Activated naive CD4-positive, alpha-beta T cell treated with anti-CD3 and anti-CD28 coated beads for 36 hours (primary cell): ENCODE results near the gene FAM50B. TPM values are rescaled to one million over a fixed set of nuclear protein-coding genes. Genes with fewer than 3 reads are reported as not detected.

Experiments used
- CTCF ChIA-PET: fragments of 350-600 bp; sonication (Branson Sonifier 250); formaldehyde crosslinking; loops from one replicate; lab custom pipeline; 2021; ENCODE audit warnings: antibody characterized with exemption; lab: Charles Lee
- DNase-seq: peaks from one replicate; pipeline ENCODE4 v3.0.0-alpha.2; 2020
- H3K27ac Mint-ChIP-seq: one replicate; pipeline ENCODE4 v1.8.0; 2021; ENCODE audit warnings: mild to moderate bottlenecking, mixed read lengths
- H3K27me3 Mint-ChIP-seq: one replicate; pipeline ENCODE4 v1.8.0; 2021; ENCODE audit warnings: low read depth, mixed read lengths
- H3K36me3 Mint-ChIP-seq: one replicate; pipeline ENCODE4 v1.8.0; 2021; ENCODE audit warnings: low read depth, mixed read lengths
- H3K4me1 Mint-ChIP-seq: one replicate; pipeline ENCODE4 v1.8.0; 2021; ENCODE audit warnings: low read depth, mixed read lengths
- H3K4me3 Mint-ChIP-seq: one replicate; pipeline ENCODE4 v1.8.0; 2021; ENCODE audit warnings: mild to moderate bottlenecking, moderate library complexity, mixed read lengths
- H3K9me3 Mint-ChIP-seq: one replicate; pipeline ENCODE4 v1.8.0; 2021; ENCODE audit warnings: mixed read lengths
- intact Hi-C: fragments of 100-400 bp; cut with micrococcal nuclease; formaldehyde crosslinking; loops from one replicate; pipeline ENCODE4 v1.15.1; 2023
- total RNA-seq, 2 experiments: library from RNA; stranded (reverse); gene quantifications; one replicate each; pipeline ENCODE4 v1.2.3, GENCODE V29; 2021

The FAM50B gene
- total RNA-seq, 2 experiments from 2014 or later: 4.4 to 5.1 TPM

DNA sequence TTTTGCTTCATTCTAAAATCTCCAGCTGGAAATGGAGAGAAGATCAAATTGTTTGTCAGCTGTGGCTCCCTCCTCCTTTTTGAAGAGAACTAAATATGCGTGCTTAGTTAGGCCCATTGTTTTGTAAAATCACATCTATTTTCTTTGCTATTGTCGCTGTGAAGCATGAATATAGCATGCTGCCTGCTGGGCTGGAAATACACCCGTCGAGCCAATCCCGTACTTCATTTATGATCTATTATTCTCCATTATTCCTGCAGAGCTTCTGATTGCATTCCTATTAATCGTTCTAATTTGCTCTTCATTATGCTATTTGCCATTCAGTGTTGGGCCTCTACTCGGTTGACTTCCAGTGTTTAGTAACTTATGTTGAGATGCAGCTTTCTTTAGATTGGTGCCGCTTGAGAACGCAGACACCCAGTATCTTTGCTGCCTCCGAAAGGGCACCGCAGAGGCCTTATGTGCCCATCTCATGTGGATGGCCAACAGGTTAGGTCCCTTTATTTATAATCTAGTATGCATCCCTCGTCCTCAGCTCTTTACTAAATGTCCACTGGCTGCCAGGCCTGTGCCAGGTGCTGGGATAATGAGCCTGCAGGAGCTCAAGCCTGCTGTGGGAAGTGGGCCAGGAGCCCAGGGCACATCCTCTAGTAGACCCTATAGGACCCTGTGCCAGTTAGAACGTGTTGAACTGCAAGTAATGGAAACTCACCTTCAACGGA lies 45.6 kb downstream of the FAM50B start:
- CTCF ChIA-PET: interaction anchor here (0.7 to 1.5 kb wide), 2 partner anchors 42 to 96 kb away, joined by 3 to 4 read pairs; no protein-coding TSS in a partner anchor
- intact Hi-C loops: no loop called here
- no peaks in the 10 kb centered on the region for H3K9me3 Mint-ChIP-seq
- no peak overlapping the region for H3K4me3 Mint-ChIP-seq
- no peak for DNase-seq
- H3K4me1 Mint-ChIP-seq: no peaks in the 10 kb centered on the region
- no peaks in the 10 kb centered on the region for H3K27me3 Mint-ChIP-seq
- no peak overlapping the region for H3K27ac Mint-ChIP-seq
- no peaks in the 10 kb centered on the region for H3K36me3 Mint-ChIP-seq

DNA sequence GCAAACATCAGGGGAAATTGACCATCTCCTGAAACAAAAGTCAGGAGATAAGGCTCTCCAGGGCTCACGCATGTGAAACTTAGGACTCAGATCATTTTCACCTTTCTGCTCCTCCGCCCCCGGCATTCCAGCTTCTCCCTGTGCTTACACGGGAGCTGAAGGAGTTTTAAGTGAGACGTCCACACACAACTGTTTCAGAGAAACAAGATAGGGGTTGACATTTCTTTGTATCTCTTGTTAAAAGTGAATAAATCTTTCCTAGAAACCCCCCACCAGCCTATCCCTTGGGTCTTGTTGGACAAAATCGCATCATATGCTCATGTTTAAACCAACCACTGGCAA lies 46.1 kb downstream of the FAM50B start:
- Mint-ChIP-seq H3K27me3 (no peaks in the 10 kb centered on the region), H3K9me3 (no peaks in the 10 kb centered on the region), H3K4me3 (no peak overlapping the region), H3K36me3 (no peaks in the 10 kb centered on the region), H3K27ac (no peak overlapping the region), H3K4me1 (no peaks in the 10 kb centered on the region)
- no peak for DNase-seq
- CTCF ChIA-PET: interaction anchor here (1.5 kb wide), 1 partner anchor 96 kb away, joined by 4 read pairs; no protein-coding TSS in a partner anchor
- intact Hi-C loops: no loop called here

GRCh38 chr6:3895805-3896204 lies 46.6 kb downstream of the FAM50B start:
- intact Hi-C loops: no loop called here
- Mint-ChIP-seq H3K27me3 (peaks cover under 1% of the 10 kb centered on the region), H3K36me3 (no peaks in the 10 kb centered on the region), H3K9me3 (no peaks in the 10 kb centered on the region), H3K4me1 (no peaks in the 10 kb centered on the region), H3K4me3 (no peak overlapping the region), H3K27ac (no peak overlapping the region)
- CTCF ChIA-PET: interaction anchor here (1.5 kb wide), 1 partner anchor 95 kb away, joined by 4 read pairs; no protein-coding TSS in a partner anchor
- no peak for DNase-seq

DNA sequence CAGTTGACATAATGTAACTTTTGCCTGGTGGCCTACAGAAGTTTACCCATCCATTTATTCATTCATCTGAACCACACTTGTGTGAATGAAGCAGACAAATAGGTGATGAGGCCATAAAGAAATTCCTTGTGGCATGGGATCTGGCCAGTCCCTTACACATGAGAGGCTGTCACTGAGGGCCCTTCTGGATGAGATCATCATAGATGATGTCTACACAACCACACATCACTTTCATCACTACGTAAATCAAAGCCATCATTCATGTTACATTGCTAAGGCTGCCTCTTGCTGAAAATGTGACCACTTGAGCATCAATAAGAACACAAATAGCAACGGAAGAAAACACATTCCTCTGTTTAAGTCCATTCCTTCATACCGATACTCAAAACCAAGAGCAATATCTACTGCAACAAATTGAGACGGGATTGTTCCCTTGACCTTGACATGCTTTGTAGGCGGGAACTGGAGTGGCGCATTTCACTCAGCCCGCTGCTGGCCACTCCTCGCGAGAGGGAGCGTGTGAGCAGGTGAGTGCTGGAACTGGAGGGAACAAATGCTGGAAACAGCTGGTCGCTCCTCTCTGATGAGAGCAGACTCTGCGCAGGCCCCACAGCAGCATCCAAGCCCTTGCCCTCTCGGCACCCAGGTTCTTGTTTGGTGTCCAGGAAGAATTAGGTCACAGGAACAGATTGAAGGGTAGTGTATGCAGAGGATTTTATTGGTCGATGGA lies 49.3 kb downstream of the FAM50B start:
- CTCF ChIA-PET: no interaction called here
- DNase-seq: no peak
- Mint-ChIP-seq H3K9me3 (no peaks in the 10 kb centered on the region), H3K36me3 (no peaks in the 10 kb centered on the region), H3K27ac (no peak overlapping the region), H3K4me1 (no peaks in the 10 kb centered on the region), H3K27me3 (peaks cover 3% of the 10 kb centered on the region), H3K4me3 (no peak overlapping the region)
- intact Hi-C loops: no loop called here

DNA sequence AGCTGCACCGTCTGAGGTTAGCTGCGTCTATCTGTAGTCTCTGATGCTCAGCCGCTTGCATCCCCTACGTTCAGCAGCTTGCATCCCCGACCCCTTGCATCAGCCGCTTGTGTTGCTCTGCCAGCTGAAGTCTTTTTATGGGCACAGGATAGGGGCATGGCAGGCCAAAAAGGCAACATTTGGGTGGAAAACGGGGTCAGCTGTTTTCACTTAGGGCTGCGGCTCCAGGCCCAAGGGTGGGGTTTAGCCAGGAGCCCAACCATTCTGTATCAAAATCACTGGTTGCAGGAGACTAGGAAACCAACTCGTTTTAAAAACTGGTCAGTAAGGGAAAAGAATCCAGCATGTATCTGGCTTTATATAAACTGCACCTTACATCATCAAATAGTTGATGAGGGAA lies 49.9 kb downstream of the FAM50B start:
- peaks cover 3% of the 10 kb centered on the region for H3K27me3 Mint-ChIP-seq
- DNase-seq: no peak
- CTCF ChIA-PET: no interaction called here
- intact Hi-C loops: no loop called here
- H3K4me1 Mint-ChIP-seq: no peaks in the 10 kb centered on the region
- no peak overlapping the region for H3K4me3 Mint-ChIP-seq
- no peak overlapping the region for H3K27ac Mint-ChIP-seq
- no peaks in the 10 kb centered on the region for H3K9me3 Mint-ChIP-seq
- no peaks in the 10 kb centered on the region for H3K36me3 Mint-ChIP-seq

DNA sequence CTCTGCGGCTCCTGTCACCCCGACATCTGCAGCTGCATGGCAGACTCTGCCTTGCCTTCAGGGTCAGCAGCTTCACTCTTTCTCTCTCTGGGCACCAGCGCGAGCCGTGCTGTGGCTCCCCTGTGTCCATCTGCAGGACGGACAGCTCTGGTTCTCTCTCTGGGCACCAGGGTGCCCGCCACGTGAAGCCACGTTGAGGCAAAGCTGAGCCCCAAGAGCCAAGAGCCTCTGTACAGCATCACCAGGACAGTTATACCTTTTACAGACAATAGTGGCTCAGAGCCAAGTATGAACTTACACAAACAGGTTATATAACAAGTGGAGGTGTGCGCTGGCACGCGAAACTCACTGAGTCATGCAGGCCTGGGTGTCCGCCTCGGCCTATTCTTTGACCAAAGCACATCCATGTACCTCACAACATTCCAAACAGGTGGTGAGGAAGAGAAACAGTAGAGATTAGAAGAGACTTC lies 50.8 kb downstream of the FAM50B start:
- H3K4me3 Mint-ChIP-seq: no peak overlapping the region
- intact Hi-C loops: no loop called here
- no peaks in the 10 kb centered on the region for H3K4me1 Mint-ChIP-seq
- no peak for DNase-seq
- CTCF ChIA-PET: no interaction called here
- H3K27ac Mint-ChIP-seq: no peak overlapping the region
- H3K36me3 Mint-ChIP-seq: no peaks in the 10 kb centered on the region
- peaks cover 3% of the 10 kb centered on the region for H3K27me3 Mint-ChIP-seq
- no peaks in the 10 kb centered on the region for H3K9me3 Mint-ChIP-seq

Other genes with a start within 250 kb of the FAM50B start
- gene PXDC1, start 97.7 kb upstream of the FAM50B start, total RNA-seq: under 1 TPM; 0.17 to 0.36 TPM
- not detected for gene FAM217A, start 229.8 kb downstream of the FAM50B start, total RNA-seq